HepG2 (cell line): Measurements from ENCODE around the gene PLEKHG2.

Experiments used
- EP300 ChIP-seq, 3 experiments: sonication (generic) in 1 of 3; formaldehyde crosslinking in 1 of 3; IDR thresholded peaks; 2 replicates each; pipeline versions ENCODE4 v1.5.1 to v1.6.1; 2011 to 2020; ENCODE audit warnings: low read depth in 2 of 3, low read length in 2 of 3, borderline replicate concordance in 1 of 3, improper control_type of control experiment in 1 of 3, mild to moderate bottlenecking in 1 of 3, missing genetic modification reagents in 1 of 3, moderate library complexity in 1 of 3
- GTF2F1 ChIP-seq: fragments of 150-350 bp; IDR thresholded peaks from 2 replicates; pipeline ENCODE4 v1.6.1; 2014; ENCODE audit warnings: low read length
- REST ChIP-seq, 2 experiments: IDR thresholded peaks; 2 replicates each; pipeline ENCODE4 v1.6.1; 2011 to 2012; ENCODE audit warnings: low read length in 2 of 2, borderline replicate concordance in 1 of 2, low read depth in 1 of 2, mild to moderate bottlenecking in 1 of 2, moderate library complexity in 1 of 2

DNA sequence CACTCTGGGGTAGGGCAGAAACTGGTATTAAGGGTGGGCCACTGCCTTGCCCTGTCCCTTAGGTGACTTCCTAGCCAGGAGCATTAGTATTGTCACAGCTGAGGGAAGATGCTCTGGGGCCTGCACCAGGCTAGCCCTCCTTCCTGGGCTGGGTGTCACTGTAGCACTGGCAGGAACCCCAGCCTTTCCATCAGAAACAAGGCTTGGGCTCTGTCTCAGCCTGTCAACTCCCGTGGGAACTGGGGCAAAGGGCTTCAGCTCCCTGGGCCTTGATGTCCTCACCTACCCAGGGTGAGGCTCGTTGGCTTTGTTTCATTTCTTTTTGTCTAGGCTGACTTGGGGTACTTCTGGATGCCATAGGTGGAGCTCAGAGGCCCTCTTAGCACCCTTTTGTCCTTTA lies 39.5 kb upstream of the PLEKHG2 start:
- TF ChIP-seq EP300 (IDR thresholded peaks at IDR 0.05; ENCODE audit: low read depth in 2 of 2, low read length in 2 of 2), result no peak
- no peak for TF ChIP-seq EP300 (CRISPR knock-in tag; IDR thresholded peaks at IDR 0.05; ENCODE audit: borderline replicate concordance)
- TF ChIP-seq GTF2F1, result no peak
- no peak for TF ChIP-seq REST (IDR thresholded peaks at IDR 0.05; ENCODE audit: borderline replicate concordance in 1 of 2, low read depth in 1 of 2, low read length in 2 of 2)
